ENCODE measurements around the gene SIGLEC7. TPM values are rescaled to one million over a fixed set of nuclear protein-coding genes. Genes with fewer than 3 reads are reported as not detected.

Gene SIGLEC7
- total and polyA plus RNA-seq, 4 donors: 0.60 to 2.0 (median 1.2) TPM

DNA sequence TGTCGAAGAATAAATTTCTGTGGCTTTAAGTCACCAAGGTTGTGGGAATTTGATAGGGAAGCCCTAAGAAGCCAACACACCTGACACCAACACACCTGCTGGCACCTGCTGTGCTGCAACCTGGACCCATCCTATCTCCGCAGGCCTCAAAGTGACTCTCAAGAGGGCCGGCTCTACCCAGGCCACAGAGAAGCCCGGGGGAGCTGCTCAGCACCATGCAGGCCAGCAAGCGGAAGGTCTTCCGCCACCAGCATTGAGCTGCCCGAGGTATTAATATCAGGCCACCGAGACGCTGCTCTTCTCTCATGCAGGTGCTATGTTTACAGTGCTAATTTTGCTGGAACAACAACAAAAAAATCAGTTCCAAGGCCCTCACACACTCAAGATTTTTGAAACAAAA, 50.6 kb downstream of the SIGLEC7 start:
- H3K4me3 ChIP-seq (ENCODE audit: low read depth, low read length): no peak overlapping the region
- no peak for DNase-seq (ENCODE audit: low read depth in 4 of 6, low spot score in 6 of 6)
- H3K27me3 ChIP-seq (ENCODE audit: control insufficient read depth, insufficient read depth, low read length): no peaks in the 10 kb centered on the region
- H3K4me1 ChIP-seq (ENCODE audit: control insufficient read depth, insufficient read depth, low read length): no peaks in the 10 kb centered on the region
- no peaks in the 10 kb centered on the region for H3K9me3 ChIP-seq (ENCODE audit: control insufficient read depth, insufficient read depth, low read length)
- no peak overlapping the region for H3K27ac ChIP-seq (ENCODE audit: low read depth, low read length)
- WGBS (ENCODE audit: insufficient coverage): 82% methylated on average over 8 of the region's 9 CpGs
- no peaks in the 10 kb centered on the region for H3K36me3 ChIP-seq (ENCODE audit: control insufficient read depth, insufficient read depth, low read length)

DNA sequence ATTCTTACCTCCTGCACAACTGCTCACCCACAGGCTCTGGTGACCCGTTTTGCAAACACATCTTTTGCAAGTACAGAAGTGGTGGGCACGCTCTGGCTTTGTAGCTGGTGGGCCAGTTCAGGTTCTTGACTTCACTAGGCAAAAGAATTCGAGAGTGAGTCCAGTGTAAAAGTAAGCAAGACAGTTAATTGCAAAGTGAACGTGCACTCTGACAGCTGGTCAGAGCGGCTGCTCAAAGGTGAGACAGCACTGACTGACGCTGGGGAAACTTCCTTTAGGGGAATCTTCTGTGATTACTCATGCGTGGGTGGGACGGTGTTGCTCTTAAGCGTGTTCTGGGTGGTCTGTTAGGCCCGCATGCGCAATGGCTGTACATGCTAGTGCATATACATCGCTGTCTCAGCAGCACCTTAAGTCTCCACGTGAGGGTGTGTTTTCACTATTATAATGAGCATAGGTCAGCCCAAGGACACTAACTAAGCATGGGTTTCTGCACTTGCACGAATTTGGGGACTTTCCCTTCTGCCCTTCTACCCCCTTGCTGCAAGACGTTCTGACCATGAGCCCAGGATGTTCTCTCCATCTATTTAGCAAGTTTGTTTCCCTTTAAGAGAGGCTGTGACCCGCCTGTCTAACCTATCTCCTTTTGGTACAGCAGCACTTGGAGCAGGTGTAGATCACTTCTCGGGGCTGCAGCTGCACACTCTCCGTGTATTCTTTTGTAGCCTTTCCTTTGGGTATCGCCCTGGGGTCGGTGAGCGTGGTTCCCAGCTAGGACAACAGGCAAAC, 52.6 kb downstream of the SIGLEC7 start:
- Histone ChIP-seq H3K4me1 (ENCODE audit: control insufficient read depth, insufficient read depth, low read length) (no peaks in the 10 kb centered on the region), H3K27ac (ENCODE audit: low read depth, low read length) (no peak overlapping the region), H3K4me3 (ENCODE audit: low read depth, low read length) (no peak overlapping the region), H3K36me3 (ENCODE audit: control insufficient read depth, insufficient read depth, low read length) (no peaks in the 10 kb centered on the region), H3K27me3 (ENCODE audit: control insufficient read depth, insufficient read depth, low read length) (no peaks in the 10 kb centered on the region), H3K9me3 (ENCODE audit: control insufficient read depth, insufficient read depth, low read length) (no peaks in the 10 kb centered on the region)
- 76% methylated on average over 13 of the region's 21 CpGs for WGBS (ENCODE audit: insufficient coverage)
- DNase-seq (ENCODE audit: low read depth in 4 of 6, low spot score in 6 of 6): no peak

- Histone ChIP-seq H3K27ac (ENCODE audit: low read depth, low read length) (no peak overlapping the region), H3K36me3 (ENCODE audit: control insufficient read depth, insufficient read depth, low read length) (no peaks in the 10 kb centered on the region), H3K27me3 (ENCODE audit: control insufficient read depth, insufficient read depth, low read length) (no peaks in the 10 kb centered on the region), H3K9me3 (ENCODE audit: control insufficient read depth, insufficient read depth, low read length) (no peaks in the 10 kb centered on the region), H3K4me3 (ENCODE audit: low read depth, low read length) (no peak overlapping the region), H3K4me1 (ENCODE audit: control insufficient read depth, insufficient read depth, low read length) (no peaks in the 10 kb centered on the region)
- 92% methylated on average over 9 of the region's 9 CpGs for WGBS (ENCODE audit: insufficient coverage)
- no peak for DNase-seq (ENCODE audit: low read depth in 4 of 6, low spot score in 6 of 6)
Measured at GRCh38 chr19:51195316-51195586, 53.1 kb downstream of the SIGLEC7 start.

- 93% methylated on average over 9 of the region's 10 CpGs for WGBS (ENCODE audit: insufficient coverage)
- no peaks in the 10 kb centered on the region for H3K9me3 ChIP-seq (ENCODE audit: control insufficient read depth, insufficient read depth, low read length)
Measured at GRCh38 chr19:51195616-51196015, 53.5 kb downstream of the SIGLEC7 start.

GRCh38 chr19:51196181-51196580, 54.1 kb downstream of the SIGLEC7 start:
- Histone ChIP-seq H3K27ac (ENCODE audit: low read depth, low read length) (no peak overlapping the region), H3K36me3 (ENCODE audit: control insufficient read depth, insufficient read depth, low read length) (no peaks in the 10 kb centered on the region), H3K9me3 (ENCODE audit: control insufficient read depth, insufficient read depth, low read length) (no peaks in the 10 kb centered on the region), H3K4me3 (ENCODE audit: low read depth, low read length) (no peak overlapping the region), H3K4me1 (ENCODE audit: control insufficient read depth, insufficient read depth, low read length) (no peaks in the 10 kb centered on the region), H3K27me3 (ENCODE audit: control insufficient read depth, insufficient read depth, low read length) (no peaks in the 10 kb centered on the region)
- WGBS (ENCODE audit: insufficient coverage): 83% methylated on average over 4 of the region's 5 CpGs
- DNase-seq (ENCODE audit: low read depth in 4 of 6, low spot score in 6 of 6): no peak

More at GRCh38 chr19:51195616-51196015, 53.5 kb downstream of the SIGLEC7 start:
- Histone ChIP-seq H3K27ac (ENCODE audit: low read depth, low read length) (no peak overlapping the region), H3K4me3 (ENCODE audit: low read depth, low read length) (no peak overlapping the region), H3K4me1 (ENCODE audit: control insufficient read depth, insufficient read depth, low read length) (no peaks in the 10 kb centered on the region), H3K36me3 (ENCODE audit: control insufficient read depth, insufficient read depth, low read length) (no peaks in the 10 kb centered on the region), H3K27me3 (ENCODE audit: control insufficient read depth, insufficient read depth, low read length) (no peaks in the 10 kb centered on the region)
- no peak for DNase-seq (ENCODE audit: low read depth in 4 of 6, low spot score in 6 of 6)

- no peaks in the 10 kb centered on the region for H3K9me3 ChIP-seq (ENCODE audit: control insufficient read depth, insufficient read depth, low read length)
- H3K4me3 ChIP-seq (ENCODE audit: low read depth, low read length): no peak overlapping the region
- H3K27me3 ChIP-seq (ENCODE audit: control insufficient read depth, insufficient read depth, low read length): no peaks in the 10 kb centered on the region
- H3K27ac ChIP-seq (ENCODE audit: low read depth, low read length): no peak overlapping the region
- no peak for DNase-seq (ENCODE audit: low read depth in 4 of 6, low spot score in 6 of 6)
- no peaks in the 10 kb centered on the region for H3K4me1 ChIP-seq (ENCODE audit: control insufficient read depth, insufficient read depth, low read length)
- WGBS (ENCODE audit: insufficient coverage): 78% methylated on average over 7 of the region's 9 CpGs
- no peaks in the 10 kb centered on the region for H3K36me3 ChIP-seq (ENCODE audit: control insufficient read depth, insufficient read depth, low read length)
Measured at GRCh38 chr19:51198641-51199040, 56.5 kb downstream of the SIGLEC7 start.

DNA sequence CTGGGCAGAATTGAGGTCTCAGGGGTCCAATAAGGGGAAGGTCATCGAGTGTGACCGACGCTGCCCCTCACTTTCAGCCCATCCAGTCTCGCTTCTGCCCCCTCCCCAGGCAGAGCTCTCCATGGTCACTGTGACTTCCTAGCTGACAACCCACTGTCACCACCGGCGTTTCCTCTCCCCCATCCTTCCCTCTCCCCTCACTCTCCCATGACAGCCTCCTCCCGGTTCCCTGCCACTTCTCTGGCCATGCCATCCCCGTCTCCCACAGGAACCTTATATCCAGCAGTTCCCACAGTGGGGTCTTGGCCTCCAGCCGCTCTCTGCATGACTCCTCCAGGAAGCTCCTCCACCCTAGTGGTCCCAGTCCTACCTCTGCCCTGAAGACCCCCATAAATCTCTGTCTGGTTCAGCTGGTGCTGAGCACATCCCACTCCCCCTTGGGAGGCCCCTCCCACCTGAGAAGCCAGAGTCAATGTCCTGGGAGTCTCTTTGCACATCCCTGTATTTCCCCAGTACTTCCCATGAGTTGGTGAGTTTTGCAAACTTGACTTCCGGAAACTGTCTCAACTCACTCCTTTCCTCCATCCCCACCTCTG, 58.1 kb downstream of the SIGLEC7 start:
- Histone ChIP-seq H3K4me3 (ENCODE audit: low read depth, low read length) (no peak overlapping the region), H3K27ac (ENCODE audit: low read depth, low read length) (no peak overlapping the region), H3K36me3 (ENCODE audit: control insufficient read depth, insufficient read depth, low read length) (no peaks in the 10 kb centered on the region), H3K27me3 (ENCODE audit: control insufficient read depth, insufficient read depth, low read length) (no peaks in the 10 kb centered on the region), H3K4me1 (ENCODE audit: control insufficient read depth, insufficient read depth, low read length) (no peaks in the 10 kb centered on the region), H3K9me3 (ENCODE audit: control insufficient read depth, insufficient read depth, low read length) (no peaks in the 10 kb centered on the region)
- DNase-seq (ENCODE audit: low read depth in 4 of 6, low spot score in 6 of 6): no peak
- 70% methylated on average over 8 of the region's 10 CpGs for WGBS (ENCODE audit: insufficient coverage)

DNA sequence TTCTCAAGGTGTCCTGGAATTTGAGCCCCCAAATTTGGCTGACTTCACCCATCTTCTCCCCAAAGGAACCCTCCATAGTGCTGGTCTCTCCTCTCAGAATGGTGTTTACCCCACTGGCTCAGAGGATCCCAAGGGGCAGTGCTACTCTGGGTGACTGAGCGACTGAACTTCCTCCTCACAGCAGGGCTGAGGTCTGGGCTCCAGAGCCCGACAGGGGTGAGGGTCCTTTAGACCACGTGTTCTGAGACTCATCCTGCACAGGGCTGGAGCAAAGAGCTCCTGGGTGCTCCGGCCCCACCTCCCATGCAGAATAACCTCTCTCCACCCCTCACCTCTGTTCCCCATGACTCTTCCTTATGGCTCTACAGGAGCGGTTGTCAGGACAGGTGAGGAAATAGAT, 59.6 kb downstream of the SIGLEC7 start:
- Histone ChIP-seq H3K4me3 (ENCODE audit: low read depth, low read length) (no peak overlapping the region), H3K9me3 (ENCODE audit: control insufficient read depth, insufficient read depth, low read length) (no peaks in the 10 kb centered on the region)
- 61% methylated on average over 3 of the region's 5 CpGs for WGBS (ENCODE audit: insufficient coverage)

More for the DNA sequence above, 59.6 kb downstream of the SIGLEC7 start:
- Histone ChIP-seq H3K27ac (ENCODE audit: low read depth, low read length) (no peak overlapping the region), H3K27me3 (ENCODE audit: control insufficient read depth, insufficient read depth, low read length) (no peaks in the 10 kb centered on the region), H3K36me3 (ENCODE audit: control insufficient read depth, insufficient read depth, low read length) (no peaks in the 10 kb centered on the region), H3K4me1 (ENCODE audit: control insufficient read depth, insufficient read depth, low read length) (no peaks in the 10 kb centered on the region)
- DNase-seq (ENCODE audit: low read depth in 4 of 6, low spot score in 6 of 6): no peak

Data from spinal cord (tissue), 10 donors.